ENCODE results near the gene PLA2G4E. TPM values are rescaled to one million over a fixed set of nuclear protein-coding genes. Genes with fewer than 3 reads are reported as not detected.

PLA2G4E gene
- total and polyA plus RNA-seq, 2 experiments from 2014 or later = not detected

DNA sequence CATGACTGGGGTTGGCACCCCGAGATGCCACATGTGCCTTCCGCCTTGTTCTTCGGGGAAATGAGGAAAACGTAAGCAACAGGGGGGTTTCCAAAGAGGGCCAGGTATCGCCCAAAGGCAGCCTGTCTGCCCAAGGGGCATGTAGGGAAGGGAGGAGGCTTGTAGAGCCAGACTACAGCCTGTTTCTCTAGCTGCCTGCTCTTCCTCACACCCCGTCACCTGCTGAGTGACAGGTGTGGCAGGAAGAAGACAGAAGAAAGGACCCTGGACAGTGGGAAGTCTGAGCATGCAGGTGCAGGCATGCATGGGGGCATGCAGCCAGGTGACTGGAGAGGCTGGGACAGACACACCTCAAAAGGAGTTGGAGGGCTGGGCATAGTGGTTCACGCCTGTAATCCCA, 9.8 kb downstream of the PLA2G4E start (continued):
- TF ChIP-seq, protein P1, sequence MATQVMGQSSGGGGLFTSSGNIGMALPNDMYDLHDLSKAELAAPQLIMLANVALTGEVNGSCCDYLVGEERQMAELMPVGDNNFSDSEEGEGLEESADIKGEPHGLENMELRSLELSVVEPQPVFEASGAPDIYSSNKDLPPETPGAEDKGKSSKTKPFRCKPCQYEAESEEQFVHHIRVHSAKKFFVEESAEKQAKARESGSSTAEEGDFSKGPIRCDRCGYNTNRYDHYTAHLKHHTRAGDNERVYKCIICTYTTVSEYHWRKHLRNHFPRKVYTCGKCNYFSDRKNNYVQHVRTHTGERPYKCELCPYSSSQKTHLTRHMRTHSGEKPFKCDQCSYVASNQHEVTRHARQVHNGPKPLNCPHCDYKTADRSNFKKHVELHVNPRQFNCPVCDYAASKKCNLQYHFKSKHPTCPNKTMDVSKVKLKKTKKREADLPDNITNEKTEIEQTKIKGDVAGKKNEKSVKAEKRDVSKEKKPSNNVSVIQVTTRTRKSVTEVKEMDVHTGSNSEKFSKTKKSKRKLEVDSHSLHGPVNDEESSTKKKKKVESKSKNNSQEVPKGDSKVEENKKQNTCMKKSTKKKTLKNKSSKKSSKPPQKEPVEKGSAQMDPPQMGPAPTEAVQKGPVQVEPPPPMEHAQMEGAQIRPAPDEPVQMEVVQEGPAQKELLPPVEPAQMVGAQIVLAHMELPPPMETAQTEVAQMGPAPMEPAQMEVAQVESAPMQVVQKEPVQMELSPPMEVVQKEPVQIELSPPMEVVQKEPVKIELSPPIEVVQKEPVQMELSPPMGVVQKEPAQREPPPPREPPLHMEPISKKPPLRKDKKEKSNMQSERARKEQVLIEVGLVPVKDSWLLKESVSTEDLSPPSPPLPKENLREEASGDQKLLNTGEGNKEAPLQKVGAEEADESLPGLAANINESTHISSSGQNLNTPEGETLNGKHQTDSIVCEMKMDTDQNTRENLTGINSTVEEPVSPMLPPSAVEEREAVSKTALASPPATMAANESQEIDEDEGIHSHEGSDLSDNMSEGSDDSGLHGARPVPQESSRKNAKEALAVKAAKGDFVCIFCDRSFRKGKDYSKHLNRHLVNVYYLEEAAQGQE (IDR thresholded peaks at IDR 0.05; ENCODE audit: unreplicated experiment) = no peak
- TF ChIP-seq STAT1 (IDR thresholded peaks at IDR 0.05; ENCODE audit: unreplicated experiment) = no peak
- no peak for TF ChIP-seq POLR2AphosphoS5 (IDR thresholded peaks at IDR 0.05; ENCODE audit: low read depth)
- no peak for TF ChIP-seq JUNB (IDR thresholded peaks at IDR 0.05; ENCODE audit: unreplicated experiment)
- no peak for TF ChIP-seq NANOG (IDR thresholded peaks at IDR 0.05; ENCODE audit: borderline replicate concordance)

DNA sequence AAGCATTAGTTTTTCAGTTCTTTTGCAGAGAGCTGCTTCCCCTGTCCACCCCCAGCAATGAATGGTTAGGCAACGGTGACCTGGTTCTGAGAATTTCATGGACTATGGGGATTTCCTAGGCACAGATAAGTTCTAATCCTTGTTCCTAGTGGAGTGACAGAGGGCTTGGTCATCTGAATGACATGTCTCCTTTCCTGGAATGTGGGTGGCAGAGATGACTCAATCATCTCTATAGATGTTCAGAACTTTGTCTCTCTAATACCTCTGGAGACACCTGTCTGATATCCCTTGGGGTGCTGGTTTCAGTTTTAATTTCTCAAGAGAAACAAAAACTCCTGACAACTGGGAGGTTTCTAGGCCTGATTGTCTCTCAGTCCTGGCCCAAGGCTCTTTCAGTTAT, 10.4 kb downstream of the PLA2G4E start:
- H3K36me3 ChIP-seq (ENCODE audit: insufficient read depth) = no peaks in the 10 kb centered on the region
- H3K36me3 Mint-ChIP-seq (ENCODE audit: low read depth) = no peaks in the 10 kb centered on the region
- H2AFZ ChIP-seq = no peak overlapping the region
- no peaks in the 10 kb centered on the region; the same call in 1 of the 3 replicates for H3K9me3 Mint-ChIP-seq
- no peak overlapping the region for H3K4me2 ChIP-seq
- no peaks in the 10 kb centered on the region; the same call in 1 of the 2 replicates for H4K20me1 ChIP-seq (replicated peaks; ENCODE audit: insufficient read depth)
- DNase-seq (ENCODE audit: low spot score) (no peak), ATAC-seq (no peak)
- H3F3A ChIP-seq (replicated peaks; ENCODE audit: low read depth) = no peaks in the 10 kb centered on the region
- no peaks in the 10 kb centered on the region for H3K4me1 ChIP-seq (ENCODE audit: insufficient read depth)
- no peak overlapping the region for H3K4me3 ChIP-seq
- H3K4me1 Mint-ChIP-seq = peaks cover 6% of the 10 kb centered on the region; the same call in 2 of the 3 replicates
- H3K27ac Mint-ChIP-seq = no peak overlapping the region
- H3K27ac ChIP-seq (ENCODE audit: low read depth) = no peak overlapping the region
- no peak overlapping the region for H3K4me3 Mint-ChIP-seq
- 0 out of 2 replicates have a peak, but pooled peaks cover 4% of the 10 kb centered on the region for H3K9me2 ChIP-seq (ENCODE audit: insufficient read depth)
- no peaks in the 10 kb centered on the region for H3K27me3 ChIP-seq (ENCODE audit: insufficient read depth)
- no peaks in the 10 kb centered on the region for H3K79me2 ChIP-seq (replicated peaks; ENCODE audit: insufficient read depth)
- peaks cover 10% of the 10 kb centered on the region for H3K27me3 Mint-ChIP-seq (ENCODE audit: insufficient read depth, low read depth, poor library complexity)
- TF ChIP-seq EZH2 (IDR thresholded peaks at IDR 0.05; ENCODE audit: low read depth, unreplicated experiment) (no peak), ZNF331 (CRISPR knock-in tag; IDR thresholded peaks at IDR 0.05; ENCODE audit: low read depth) (no peak), NANOG (IDR thresholded peaks at IDR 0.05; ENCODE audit: borderline replicate concordance) (no peak), JUNB (IDR thresholded peaks at IDR 0.05; ENCODE audit: unreplicated experiment) (no peak), ZNF114 (CRISPR knock-in tag; IDR thresholded peaks at IDR 0.05) (no peak), CREB1 (CRISPR knock-in tag; IDR thresholded peaks at IDR 0.05; ENCODE audit: low read depth) (no peak), POLR2AphosphoS5 (IDR thresholded peaks at IDR 0.05; ENCODE audit: low read depth) (no peak)
- TF ChIP-seq, protein P2, sequence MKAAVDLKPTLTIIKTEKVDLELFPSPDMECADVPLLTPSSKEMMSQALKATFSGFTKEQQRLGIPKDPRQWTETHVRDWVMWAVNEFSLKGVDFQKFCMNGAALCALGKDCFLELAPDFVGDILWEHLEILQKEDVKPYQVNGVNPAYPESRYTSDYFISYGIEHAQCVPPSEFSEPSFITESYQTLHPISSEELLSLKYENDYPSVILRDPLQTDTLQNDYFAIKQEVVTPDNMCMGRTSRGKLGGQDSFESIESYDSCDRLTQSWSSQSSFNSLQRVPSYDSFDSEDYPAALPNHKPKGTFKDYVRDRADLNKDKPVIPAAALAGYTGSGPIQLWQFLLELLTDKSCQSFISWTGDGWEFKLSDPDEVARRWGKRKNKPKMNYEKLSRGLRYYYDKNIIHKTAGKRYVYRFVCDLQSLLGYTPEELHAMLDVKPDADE (IDR thresholded peaks at IDR 0.05) = no peak
- TF ChIP-seq, protein P3, sequence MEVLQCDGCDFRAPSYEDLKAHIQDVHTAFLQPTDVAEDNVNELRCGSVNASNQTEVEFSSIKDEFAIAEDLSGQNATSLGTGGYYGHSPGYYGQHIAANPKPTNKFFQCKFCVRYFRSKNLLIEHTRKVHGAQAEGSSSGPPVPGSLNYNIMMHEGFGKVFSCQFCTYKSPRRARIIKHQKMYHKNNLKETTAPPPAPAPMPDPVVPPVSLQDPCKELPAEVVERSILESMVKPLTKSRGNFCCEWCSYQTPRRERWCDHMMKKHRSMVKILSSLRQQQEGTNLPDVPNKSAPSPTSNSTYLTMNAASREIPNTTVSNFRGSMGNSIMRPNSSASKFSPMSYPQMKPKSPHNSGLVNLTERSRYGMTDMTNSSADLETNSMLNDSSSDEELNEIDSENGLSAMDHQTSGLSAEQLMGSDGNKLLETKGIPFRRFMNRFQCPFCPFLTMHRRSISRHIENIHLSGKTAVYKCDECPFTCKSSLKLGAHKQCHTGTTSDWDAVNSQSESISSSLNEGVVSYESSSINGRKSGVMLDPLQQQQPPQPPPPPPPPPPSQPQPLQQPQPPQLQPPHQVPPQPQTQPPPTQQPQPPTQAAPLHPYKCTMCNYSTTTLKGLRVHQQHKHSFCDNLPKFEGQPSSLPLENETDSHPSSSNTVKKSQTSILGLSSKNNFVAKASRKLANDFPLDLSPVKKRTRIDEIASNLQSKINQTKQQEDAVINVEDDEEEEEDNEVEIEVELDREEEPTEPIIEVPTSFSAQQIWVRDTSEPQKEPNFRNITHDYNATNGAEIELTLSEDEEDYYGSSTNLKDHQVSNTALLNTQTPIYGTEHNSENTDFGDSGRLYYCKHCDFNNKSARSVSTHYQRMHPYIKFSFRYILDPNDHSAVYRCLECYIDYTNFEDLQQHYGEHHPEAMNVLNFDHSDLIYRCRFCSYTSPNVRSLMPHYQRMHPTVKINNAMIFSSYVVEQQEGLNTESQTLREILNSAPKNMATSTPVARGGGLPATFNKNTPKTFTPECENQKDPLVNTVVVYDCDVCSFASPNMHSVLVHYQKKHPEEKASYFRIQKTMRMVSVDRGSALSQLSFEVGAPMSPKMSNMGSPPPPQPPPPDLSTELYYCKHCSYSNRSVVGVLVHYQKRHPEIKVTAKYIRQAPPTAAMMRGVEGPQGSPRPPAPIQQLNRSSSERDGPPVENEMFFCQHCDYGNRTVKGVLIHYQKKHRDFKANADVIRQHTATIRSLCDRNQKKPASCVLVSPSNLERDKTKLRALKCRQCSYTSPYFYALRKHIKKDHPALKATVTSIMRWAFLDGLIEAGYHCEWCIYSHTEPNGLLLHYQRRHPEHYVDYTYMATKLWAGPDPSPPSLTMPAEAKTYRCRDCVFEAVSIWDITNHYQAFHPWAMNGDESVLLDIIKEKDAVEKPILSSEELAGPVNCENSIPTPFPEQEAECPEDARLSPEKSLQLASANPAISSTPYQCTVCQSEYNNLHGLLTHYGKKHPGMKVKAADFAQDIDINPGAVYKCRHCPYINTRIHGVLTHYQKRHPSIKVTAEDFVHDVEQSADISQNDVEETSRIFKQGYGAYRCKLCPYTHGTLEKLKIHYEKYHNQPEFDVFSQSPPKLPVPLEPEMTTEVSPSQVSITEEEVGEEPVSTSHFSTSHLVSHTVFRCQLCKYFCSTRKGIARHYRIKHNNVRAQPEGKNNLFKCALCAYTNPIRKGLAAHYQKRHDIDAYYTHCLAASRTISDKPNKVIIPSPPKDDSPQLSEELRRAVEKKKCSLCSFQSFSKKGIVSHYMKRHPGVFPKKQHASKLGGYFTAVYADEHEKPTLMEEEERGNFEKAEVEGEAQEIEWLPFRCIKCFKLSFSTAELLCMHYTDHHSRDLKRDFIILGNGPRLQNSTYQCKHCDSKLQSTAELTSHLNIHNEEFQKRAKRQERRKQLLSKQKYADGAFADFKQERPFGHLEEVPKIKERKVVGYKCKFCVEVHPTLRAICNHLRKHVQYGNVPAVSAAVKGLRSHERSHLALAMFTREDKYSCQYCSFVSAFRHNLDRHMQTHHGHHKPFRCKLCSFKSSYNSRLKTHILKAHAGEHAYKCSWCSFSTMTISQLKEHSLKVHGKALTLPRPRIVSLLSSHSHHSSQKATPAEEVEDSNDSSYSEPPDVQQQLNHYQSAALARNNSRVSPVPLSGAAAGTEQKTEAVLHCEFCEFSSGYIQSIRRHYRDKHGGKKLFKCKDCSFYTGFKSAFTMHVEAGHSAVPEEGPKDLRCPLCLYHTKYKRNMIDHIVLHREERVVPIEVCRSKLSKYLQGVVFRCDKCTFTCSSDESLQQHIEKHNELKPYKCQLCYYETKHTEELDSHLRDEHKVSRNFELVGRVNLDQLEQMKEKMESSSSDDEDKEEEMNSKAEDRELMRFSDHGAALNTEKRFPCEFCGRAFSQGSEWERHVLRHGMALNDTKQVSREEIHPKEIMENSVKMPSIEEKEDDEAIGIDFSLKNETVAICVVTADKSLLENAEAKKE (CRISPR knock-in tag; IDR thresholded peaks at IDR 0.05) = no peak
- TF ChIP-seq, protein P1 (IDR thresholded peaks at IDR 0.05; ENCODE audit: unreplicated experiment) = no peak
